Keratinocyte (primary cell): ENCODE results near the gene PAQR6.

Experiments used
- EZH2 ChIP-seq: IDR thresholded peaks from one replicate; pipeline ENCODE4 v1.6.1; 2012; ENCODE audit warnings: inconsistent platforms, mild to moderate bottlenecking, low read length, moderate library complexity
- TF ChIP-seq, protein P1 (sequence below), 3 experiments: IDR thresholded peaks in 1 of 3; conservative IDR thresholded peaks in 1 of 3; optimal IDR thresholded peaks in 1 of 3; 2 replicates in 2 of 3; 3 replicates in 1 of 3; pipeline versions ENCODE3 to v1.5.1; 2011; ENCODE audit warnings: low read length in 3 of 3, mild to moderate bottlenecking in 3 of 3, moderate library complexity in 2 of 3, control low read depth in 1 of 3, inconsistent platforms in 1 of 3; ENCODE audit not compliant: insufficient read depth in 2 of 3; ENCODE audit errors: extremely low read depth in 1 of 3

DNA sequence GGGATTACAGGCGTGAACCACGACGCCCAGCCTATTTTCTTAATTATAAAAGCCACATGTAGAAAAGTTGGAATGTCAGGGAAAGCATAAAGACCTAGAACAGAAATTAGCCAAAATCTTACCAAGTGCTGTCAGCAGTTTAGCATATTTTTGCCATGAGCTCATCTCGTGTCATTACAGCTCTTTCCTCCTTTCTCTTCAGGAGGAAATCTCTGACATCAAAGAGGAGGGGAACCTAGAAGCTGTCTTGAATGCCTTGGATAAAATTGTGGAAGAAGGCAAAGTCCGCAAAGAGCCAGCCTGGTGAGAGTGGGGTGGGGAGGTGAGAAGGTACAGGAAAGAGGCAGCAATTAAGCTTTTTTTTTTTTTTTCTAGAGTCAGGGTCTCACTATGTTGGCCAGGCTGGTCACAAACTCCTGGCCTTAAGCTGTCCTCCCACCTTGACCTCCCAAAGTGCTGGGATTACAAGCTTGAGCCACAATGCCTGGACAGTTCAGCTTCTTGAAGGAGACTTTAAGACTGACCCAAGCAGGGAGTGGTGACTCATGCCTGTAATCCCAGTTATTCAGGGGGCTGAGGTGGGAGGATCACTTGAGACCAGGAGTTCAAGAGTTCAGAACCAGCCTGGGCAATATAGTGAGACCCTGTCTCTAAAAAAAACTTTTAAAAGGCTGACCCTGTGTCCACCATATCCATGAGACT is 14.3 kb downstream of the PAQR6 start:
- TF ChIP-seq, protein P1, sequence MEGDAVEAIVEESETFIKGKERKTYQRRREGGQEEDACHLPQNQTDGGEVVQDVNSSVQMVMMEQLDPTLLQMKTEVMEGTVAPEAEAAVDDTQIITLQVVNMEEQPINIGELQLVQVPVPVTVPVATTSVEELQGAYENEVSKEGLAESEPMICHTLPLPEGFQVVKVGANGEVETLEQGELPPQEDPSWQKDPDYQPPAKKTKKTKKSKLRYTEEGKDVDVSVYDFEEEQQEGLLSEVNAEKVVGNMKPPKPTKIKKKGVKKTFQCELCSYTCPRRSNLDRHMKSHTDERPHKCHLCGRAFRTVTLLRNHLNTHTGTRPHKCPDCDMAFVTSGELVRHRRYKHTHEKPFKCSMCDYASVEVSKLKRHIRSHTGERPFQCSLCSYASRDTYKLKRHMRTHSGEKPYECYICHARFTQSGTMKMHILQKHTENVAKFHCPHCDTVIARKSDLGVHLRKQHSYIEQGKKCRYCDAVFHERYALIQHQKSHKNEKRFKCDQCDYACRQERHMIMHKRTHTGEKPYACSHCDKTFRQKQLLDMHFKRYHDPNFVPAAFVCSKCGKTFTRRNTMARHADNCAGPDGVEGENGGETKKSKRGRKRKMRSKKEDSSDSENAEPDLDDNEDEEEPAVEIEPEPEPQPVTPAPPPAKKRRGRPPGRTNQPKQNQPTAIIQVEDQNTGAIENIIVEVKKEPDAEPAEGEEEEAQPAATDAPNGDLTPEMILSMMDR (optimal IDR thresholded peaks at IDR 0.05 in 1 of 3, IDR thresholded peaks at IDR 0.05 in 1 of 3, conservative IDR thresholded peaks at IDR 0.05 in 1 of 3; ENCODE audit: extremely low read depth in 1 of 3, insufficient read depth in 2 of 3, low read length in 3 of 3), result no peak
- TF ChIP-seq EZH2, result no peak
